ENCODE results near the gene MDK. TPM values are rescaled to one million over a fixed set of nuclear protein-coding genes. Genes with fewer than 3 reads are reported as not detected.

The MDK gene
- polyA plus RNA-seq, 1 donor from 2014 or later: 90.3 TPM

GRCh38 chr11:46413760-46414465, 32.4 kb downstream of the MDK start:
- H3K9me2 ChIP-seq (ENCODE audit: insufficient read depth, low read length): no peaks in the 10 kb centered on the region
- no peaks in the 10 kb centered on the region for H3F3A ChIP-seq (ENCODE audit: insufficient read depth, low read length, poor library complexity, severe bottlenecking)
- no peaks in the 10 kb centered on the region for H4K20me1 ChIP-seq (ENCODE audit: insufficient read depth)
- no peak overlapping the region for H2AFZ ChIP-seq (ENCODE audit: low read depth, low read length)
- no peaks in the 10 kb centered on the region for H3K79me2 ChIP-seq (replicated peaks; ENCODE audit: insufficient read depth, low read length)
- H3K27me3 ChIP-seq (ENCODE audit: insufficient read depth, low read depth, low read length): no peaks in the 10 kb centered on the region
- TF ChIP-seq SMC3 (conservative IDR thresholded peaks at IDR 0.05; ENCODE audit: poor library complexity) (no peak), MXI1 (conservative IDR thresholded peaks at IDR 0.05; ENCODE audit: poor library complexity, severe bottlenecking) (no peak), EP300 (conservative IDR thresholded peaks at IDR 0.05; ENCODE audit: poor library complexity, severe bottlenecking) (no peak), RAD21 (conservative IDR thresholded peaks at IDR 0.05) (no peak), TAF1 (IDR thresholded peaks at IDR 0.05; ENCODE audit: low read depth) (no peak), EZH2 (IDR thresholded peaks at IDR 0.05; ENCODE audit: borderline replicate concordance, insufficient read depth, low read length, poor library complexity, severe bottlenecking) (no peak), POLR2AphosphoS5 (IDR thresholded peaks at IDR 0.05) (no peak), REST (IDR thresholded peaks at IDR 0.05; ENCODE audit: borderline replicate concordance) (no peak)
- TF ChIP-seq, protein P1, sequence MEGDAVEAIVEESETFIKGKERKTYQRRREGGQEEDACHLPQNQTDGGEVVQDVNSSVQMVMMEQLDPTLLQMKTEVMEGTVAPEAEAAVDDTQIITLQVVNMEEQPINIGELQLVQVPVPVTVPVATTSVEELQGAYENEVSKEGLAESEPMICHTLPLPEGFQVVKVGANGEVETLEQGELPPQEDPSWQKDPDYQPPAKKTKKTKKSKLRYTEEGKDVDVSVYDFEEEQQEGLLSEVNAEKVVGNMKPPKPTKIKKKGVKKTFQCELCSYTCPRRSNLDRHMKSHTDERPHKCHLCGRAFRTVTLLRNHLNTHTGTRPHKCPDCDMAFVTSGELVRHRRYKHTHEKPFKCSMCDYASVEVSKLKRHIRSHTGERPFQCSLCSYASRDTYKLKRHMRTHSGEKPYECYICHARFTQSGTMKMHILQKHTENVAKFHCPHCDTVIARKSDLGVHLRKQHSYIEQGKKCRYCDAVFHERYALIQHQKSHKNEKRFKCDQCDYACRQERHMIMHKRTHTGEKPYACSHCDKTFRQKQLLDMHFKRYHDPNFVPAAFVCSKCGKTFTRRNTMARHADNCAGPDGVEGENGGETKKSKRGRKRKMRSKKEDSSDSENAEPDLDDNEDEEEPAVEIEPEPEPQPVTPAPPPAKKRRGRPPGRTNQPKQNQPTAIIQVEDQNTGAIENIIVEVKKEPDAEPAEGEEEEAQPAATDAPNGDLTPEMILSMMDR (IDR thresholded peaks at IDR 0.05; ENCODE audit: poor library complexity, severe bottlenecking): no peak
- no peaks in the 10 kb centered on the region for H3K9me3 ChIP-seq (ENCODE audit: low read length)
- no peak overlapping the region for H3K4me3 ChIP-seq (ENCODE audit: low read length)
- H3K9ac ChIP-seq (ENCODE audit: low read length): no peak overlapping the region
- no peak overlapping the region for H3K27ac ChIP-seq (ENCODE audit: low read length)
- H3K4me2 ChIP-seq (ENCODE audit: low read length): no peak overlapping the region
- H3K36me3 ChIP-seq (ENCODE audit: insufficient read depth, low read length): no peaks in the 10 kb centered on the region

- Histone ChIP-seq H3K9me2 (ENCODE audit: insufficient read depth, low read length) (no peaks in the 10 kb centered on the region), H3K9ac (ENCODE audit: low read length) (no peak overlapping the region), H4K20me1 (ENCODE audit: insufficient read depth) (no peaks in the 10 kb centered on the region), H3K27ac (ENCODE audit: low read length) (no peak overlapping the region), H3K4me2 (ENCODE audit: low read length) (no peak overlapping the region), H3K27me3 (ENCODE audit: insufficient read depth, low read depth, low read length) (no peaks in the 10 kb centered on the region), H3K9me3 (ENCODE audit: low read length) (no peaks in the 10 kb centered on the region), H3K36me3 (ENCODE audit: insufficient read depth, low read length) (no peaks in the 10 kb centered on the region), H3K4me3 (ENCODE audit: low read length) (no peak overlapping the region), H2AFZ (ENCODE audit: low read depth, low read length) (no peak overlapping the region), H3F3A (ENCODE audit: insufficient read depth, low read length, poor library complexity, severe bottlenecking) (no peaks in the 10 kb centered on the region), H3K79me2 (replicated peaks; ENCODE audit: insufficient read depth, low read length) (no peaks in the 10 kb centered on the region)
- TF ChIP-seq RAD21 (conservative IDR thresholded peaks at IDR 0.05) (no peak), POLR2AphosphoS5 (IDR thresholded peaks at IDR 0.05) (no peak), SMC3 (conservative IDR thresholded peaks at IDR 0.05; ENCODE audit: poor library complexity) (no peak), TAF1 (IDR thresholded peaks at IDR 0.05; ENCODE audit: low read depth) (no peak)
- TF ChIP-seq, protein P1 (IDR thresholded peaks at IDR 0.05; ENCODE audit: poor library complexity, severe bottlenecking): no peak
These were observed 33.0 kb downstream of the MDK start for GRCh38 chr11:46414466-46414796.
